HG02970 (cell line): Measurements from ENCODE around the gene CNOT1.

Experiments
- ATAC-seq: cut with Tn5 transposase; IDR thresholded peaks from one replicate; pipeline ENCODE4 v1.9.1; 2021; ENCODE audit warnings: mild to moderate bottlenecking, moderate library complexity, moderate number of reproducible peaks; ENCODE audit not compliant: unreplicated experiment, low FRiP score

The CNOT1 gene

DNA sequence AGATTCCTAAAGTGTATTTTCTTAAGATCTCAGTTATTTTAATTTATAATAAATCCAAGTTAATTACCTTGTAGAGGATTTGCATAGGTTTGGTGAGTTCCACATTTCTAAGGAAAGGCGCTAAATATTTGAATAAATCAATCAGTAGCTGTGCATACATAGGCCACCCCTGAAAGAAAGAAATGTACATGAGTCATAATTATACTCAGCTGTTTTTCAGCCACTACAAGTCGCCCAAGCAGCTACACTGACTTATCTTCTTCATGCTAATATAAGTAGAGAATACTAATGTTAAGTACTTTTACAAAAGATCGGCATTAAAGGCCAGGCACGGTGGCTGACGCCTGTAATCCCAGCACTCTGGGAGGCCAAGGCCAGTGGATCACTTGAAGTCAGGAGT lies 99.4 kb downstream of the CNOT1 start:
- no peak for ATAC-seq

- ATAC-seq = no peak
These were observed 109.9 kb downstream of the CNOT1 start for GRCh38 chr16:58519707-58520106.

DNA sequence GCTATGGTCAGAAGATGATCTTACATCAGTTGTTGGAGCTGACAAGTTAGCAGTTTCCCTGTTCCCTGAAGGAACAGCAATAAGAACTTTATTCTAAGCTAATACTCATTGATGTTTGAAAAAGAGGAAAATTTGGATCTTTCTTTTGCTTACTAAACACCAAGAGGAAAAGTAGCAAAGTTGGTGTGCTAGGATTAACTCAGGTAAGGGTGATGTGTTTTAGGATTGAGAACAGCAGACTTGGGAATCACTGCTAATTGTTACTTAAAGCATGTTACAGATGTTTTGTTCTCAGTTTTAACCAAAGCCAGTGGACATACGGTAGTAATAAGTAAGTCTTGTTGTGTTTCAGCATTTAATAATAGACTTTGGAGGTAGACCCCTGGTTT lies 110.7 kb downstream of the CNOT1 start:
- no peak for ATAC-seq

DNA sequence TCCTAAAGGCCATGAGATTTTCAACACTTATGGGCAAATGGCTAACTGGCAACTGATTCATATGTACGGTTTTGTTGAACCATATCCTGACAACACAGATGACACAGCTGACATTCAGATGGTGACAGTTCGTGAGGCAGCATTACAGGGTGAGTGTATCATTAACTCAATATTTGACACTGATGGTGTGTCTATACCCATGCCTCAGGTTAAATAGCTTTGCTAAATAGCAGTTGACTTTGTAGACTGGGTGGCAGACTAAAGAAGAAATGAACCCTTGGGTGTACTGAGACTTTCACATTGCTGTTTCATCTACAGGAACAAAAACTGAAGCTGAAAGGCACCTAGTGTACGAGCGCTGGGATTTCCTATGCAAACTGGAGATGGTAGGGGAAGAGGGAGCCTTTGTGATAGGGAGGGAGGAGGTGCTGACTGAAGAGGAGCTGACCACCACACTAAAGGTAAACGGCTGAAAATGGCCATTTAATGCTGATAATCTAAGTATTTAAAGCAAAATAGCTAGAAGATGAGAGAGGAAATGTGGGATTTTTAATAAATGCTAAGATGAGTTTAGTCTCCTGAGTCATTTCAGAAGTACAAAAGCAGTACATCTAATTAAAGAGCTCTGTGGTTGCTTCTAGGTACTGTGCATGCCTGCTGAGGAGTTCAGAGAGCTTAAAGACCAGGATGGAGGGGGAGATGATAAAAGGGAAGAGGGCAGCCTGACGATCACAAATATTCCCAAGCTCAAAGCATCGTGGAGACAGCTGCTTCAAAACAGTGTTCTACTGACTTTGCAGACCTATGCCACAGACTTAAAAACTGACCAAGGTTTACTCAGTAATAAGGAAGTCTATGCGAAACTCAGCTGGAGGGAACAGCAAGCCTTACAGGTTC lies 111.3 kb downstream of the CNOT1 start:
- ATAC-seq = no peak

DNA sequence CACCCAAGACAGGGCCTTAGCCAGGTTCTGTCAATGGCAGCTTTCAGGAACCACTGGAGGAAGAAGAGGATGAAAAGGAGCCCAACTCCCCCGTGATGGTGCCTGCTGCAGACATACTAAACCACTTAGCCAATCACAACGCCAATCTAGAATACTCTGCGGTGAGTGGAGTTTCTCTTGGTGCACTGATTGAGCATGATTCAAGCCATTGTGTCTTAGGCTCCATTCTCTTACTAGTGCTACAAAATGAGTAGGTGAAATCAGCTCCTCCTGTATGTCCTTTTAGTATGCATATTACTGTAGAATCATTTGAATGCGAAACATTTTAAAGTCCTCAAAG lies 112.9 kb downstream of the CNOT1 start:
- ATAC-seq = no peak

- peak; percentile 31 for ATAC-seq
These were observed 113.5 kb downstream of the CNOT1 start for GRCh38 chr16:58515871-58516767.

DNA sequence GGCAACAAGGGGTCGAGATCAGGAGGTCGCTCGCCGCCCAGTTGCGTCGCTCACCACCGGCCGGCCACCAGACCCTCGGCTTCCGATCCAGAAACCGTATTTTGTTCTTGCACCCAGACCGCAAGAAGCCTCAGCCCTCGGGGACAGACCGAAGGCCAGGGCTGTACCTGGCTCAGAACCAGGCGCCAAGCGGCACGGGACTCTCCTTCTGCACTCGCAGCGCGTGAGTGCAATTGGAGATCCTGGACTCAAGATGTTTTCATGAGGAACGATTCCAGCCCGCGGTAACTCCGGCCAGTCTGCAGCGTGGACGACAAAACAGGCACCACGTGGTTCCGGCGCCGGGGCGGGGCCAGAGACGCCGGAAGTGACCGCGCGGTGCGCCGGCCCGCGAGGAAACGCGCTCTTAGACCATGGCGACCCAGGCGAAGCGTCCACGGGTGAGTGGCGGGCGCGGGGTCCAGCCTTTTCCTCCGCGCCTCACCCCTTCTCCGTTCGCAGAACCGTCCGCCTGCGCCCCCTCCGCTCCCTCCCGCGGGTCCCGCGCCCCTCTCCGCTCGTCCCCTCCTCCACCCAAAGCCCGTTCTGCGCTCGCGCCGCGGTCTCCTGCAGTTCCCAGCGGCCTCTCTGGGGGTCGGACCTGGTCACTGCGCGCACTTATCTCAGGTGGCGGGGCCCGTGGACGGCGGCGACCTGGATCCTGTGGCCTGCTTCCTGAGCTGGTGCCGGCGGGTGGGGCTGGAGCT lies 114.3 kb downstream of the CNOT1 start, which contains the start of gene SETD6:
Gene SETD6 (plus strand): TSS at position 393 of the 746 bp plus-strand sequence. CDS start 21 bp downstream, at position 414.
- peak; percentile 73 for ATAC-seq

- ATAC-seq = no peak
These were observed 115.8 kb downstream of the CNOT1 start for GRCh38 chr16:58513874-58514273.

DNA sequence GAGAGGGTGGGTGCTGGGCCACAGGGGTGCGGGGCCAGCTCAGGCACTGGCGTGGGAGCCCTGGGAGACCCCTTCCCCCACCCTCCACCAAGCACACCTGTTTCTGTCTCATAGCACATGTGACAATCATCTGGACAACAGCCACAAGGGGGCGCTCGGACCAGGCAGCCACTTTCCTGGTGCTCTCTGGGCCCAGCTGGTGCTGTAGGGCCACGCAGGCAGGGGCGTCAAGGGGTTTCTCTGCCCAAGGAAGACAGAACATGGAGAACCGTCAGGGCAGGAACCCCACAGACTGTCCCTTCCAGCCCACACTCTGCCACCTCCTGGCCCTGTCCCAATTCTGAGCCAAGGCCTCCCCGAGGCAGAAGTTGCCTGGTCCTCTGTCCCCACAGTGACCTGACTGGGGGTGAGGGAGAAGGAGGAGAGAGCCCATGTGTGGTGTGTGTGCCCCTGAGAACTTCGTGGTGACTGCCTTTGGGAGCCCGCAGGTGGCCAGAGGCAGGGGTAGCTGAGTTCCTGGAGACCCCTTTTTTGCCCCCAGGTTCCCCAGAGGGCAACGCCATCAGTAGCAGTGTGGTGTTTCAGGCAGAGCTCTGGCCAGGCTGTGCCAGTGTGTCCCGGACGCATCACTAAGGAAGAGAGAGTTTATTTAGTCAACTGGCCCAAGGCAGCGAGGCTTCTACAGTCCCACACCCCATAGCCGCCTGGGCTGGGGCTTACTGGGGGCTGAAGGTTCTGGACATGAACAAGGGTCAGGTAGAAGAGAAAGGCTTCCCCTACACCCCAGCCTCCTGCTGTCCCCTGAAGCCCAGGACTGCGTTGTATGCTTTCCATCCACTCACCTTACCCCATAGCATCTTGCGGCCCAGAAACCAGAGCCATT lies 117.5 kb downstream of the CNOT1 start:
- no peak for ATAC-seq

GRCh38 chr16:58510776-58511628 lies 118.6 kb downstream of the CNOT1 start:
- ATAC-seq = no peak

DNA sequence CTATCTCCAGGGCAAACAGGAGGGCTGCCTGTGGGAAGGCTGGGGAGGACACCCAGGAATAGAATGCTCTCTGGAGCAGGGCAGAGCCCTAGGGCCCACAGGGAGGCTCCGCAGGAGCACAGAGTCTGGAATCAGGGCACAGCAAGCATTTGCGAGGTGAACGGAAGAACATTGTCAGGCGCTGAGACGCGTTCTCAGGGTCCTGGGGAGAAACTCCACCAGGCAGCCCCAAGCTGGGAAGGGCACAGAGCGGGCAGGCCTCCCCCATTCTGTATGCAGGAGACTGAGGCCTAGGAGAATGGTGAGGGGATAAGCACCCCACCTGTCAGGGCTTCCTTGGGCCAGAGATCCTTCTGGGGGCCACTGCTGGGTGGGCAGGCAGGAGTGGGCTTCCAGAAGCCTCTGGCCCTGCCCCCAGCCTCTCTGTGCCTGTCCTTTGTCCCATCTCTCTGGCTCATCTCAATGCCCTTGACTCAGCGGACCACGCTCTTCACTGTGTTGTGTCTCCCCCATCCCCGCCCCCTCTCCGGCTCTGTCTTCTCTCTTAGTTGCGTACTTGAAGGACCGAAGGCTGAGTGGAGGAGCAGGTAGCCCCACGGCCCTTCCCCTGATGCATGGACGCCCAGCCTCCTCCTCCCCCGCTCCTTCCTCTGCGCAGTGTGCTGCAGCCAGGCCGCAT lies 119.4 kb downstream of the CNOT1 start:
- no peak for ATAC-seq

GRCh38 chr16:58509256-58510096 lies 120.2 kb downstream of the CNOT1 start:
- ATAC-seq = no peak

- no peak for ATAC-seq
These were observed 120.9 kb downstream of the CNOT1 start for GRCh38 chr16:58508671-58509251.

DNA sequence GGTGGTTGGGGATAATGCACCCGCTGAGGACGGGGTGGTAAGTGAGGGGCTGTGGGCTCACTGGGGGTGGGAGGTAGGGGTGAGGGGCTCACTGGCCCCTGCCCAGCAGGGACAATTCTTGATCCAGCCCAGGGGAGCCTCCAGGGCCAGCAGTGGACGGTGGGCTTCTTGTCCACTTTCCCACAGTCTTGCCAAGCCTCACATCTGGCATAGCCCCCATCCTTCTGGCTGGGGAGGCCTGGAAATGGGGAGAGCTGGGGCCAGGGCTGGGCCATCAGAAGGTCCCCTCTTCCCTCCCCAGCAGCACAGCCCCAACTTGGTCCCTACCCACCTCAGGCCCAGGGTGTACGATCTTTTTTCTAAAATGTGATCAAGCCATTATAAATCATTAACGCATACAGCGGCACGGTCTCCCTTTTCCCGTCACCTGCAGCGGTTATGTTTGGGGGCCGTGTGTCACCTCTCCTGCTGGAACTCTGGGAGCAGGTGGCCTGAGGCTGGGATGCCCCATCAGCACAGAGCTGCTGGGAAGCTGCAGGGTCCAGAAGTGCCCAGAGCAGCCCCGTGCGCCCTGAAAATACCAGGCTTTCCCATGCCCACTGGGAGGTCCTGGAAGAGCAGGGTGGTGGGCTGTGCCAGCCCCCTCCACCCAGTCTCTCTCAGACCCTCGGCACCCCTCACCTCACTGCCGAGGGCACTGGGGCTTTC lies 121.5 kb downstream of the CNOT1 start:
- ATAC-seq = no peak

DNA sequence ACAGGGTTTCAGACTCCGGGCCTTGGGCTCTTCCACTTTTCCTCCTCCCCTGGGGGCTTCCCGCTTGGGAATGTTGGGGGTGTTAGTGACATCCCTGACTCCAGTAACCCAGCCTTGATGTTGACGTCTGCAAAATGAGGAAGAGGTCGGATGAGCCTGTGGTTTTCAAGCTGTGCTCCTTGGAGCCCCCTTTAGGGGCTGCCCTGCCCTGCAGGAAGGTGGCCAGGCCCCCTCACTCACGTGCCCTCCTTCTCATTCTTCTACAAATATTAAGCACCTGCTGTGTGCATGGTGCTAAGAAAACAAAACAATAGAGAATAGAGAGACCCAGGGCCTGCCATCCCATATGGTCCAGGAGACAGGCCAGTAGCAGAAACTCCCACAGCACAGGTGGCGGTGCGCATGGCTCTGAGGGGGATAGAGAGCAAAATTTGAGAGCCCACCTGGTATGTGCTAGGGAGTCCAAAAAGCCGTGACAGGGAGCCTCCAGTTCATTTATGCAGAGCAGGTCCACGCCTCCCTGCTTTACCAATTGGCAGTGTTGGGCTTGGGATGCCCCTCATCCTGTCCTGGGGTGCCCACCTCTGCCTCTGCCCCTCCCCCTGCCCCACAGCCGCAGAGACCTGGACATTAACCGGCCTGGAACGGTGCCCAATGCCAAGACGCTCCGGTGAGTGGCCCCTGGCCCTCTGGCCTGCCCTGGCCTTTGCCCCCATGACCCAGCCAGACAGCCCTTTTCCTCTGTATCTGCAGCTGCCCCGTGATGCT lies 122.2 kb downstream of the CNOT1 start:
- ATAC-seq = no peak
